Fibroblast of lung (primary cell): Measurements from ENCODE around the gene ARHGAP44. TPM values are rescaled to one million over a fixed set of nuclear protein-coding genes. Genes with fewer than 3 reads are reported as not detected.

Experiments
- DNase-seq, 2 donors: peaks; one replicate each; pipeline versions ENCODE4 v3.0.0 to v3.0.0-alpha.2; 2010; ENCODE audit warnings: low read depth in 2 of 2
- H2AFZ ChIP-seq: 2 replicates; pipeline ENCODE4 v1.5.1; 2012; ENCODE audit warnings: low read length, control low read depth, inconsistent platforms
- H3K27ac ChIP-seq: 2 replicates; pipeline ENCODE4 v1.5.1; 2011; ENCODE audit warnings: low read length, control low read depth; ENCODE audit not compliant: insufficient read depth
- H3K27me3 ChIP-seq: 2 replicates; pipeline ENCODE4 v1.5.1; 2011; ENCODE audit warnings: mild to moderate bottlenecking, low read length; ENCODE audit not compliant: control insufficient read depth, insufficient read depth
- H3K36me3 ChIP-seq: 2 replicates; pipeline ENCODE4 v1.5.1; 2011; ENCODE audit warnings: low read length; ENCODE audit not compliant: control insufficient read depth, insufficient read depth
- H3K4me1 ChIP-seq: 2 replicates; pipeline ENCODE4 v1.5.1; 2011; ENCODE audit warnings: low read length; ENCODE audit not compliant: control insufficient read depth, insufficient read depth; ENCODE audit errors: extremely low read depth
- H3K4me2 ChIP-seq: 2 replicates; pipeline ENCODE4 v1.5.1; 2011; ENCODE audit warnings: low read length, control low read depth; ENCODE audit not compliant: insufficient read depth; ENCODE audit errors: extremely low read depth
- H3K4me3 ChIP-seq, 4 experiments: fragments of 200-600 bp in 1 of 4; sonication (generic) in 1 of 4; replicated peaks in 1 of 4; 2 replicates each; pipeline ENCODE4 v1.5.1; 2011 to 2016; ENCODE audit warnings: low read length in 4 of 4, low read depth in 3 of 4, mild to moderate bottlenecking in 3 of 4, control low read depth in 2 of 4, inconsistent platforms in 1 of 4, mixed read lengths in 1 of 4; ENCODE audit not compliant: insufficient read depth in 1 of 4; ENCODE audit errors: control extremely low read depth in 1 of 4
- H3K79me2 ChIP-seq: 2 replicates; pipeline ENCODE4 v1.5.1; 2012; ENCODE audit warnings: mild to moderate bottlenecking, low read length, inconsistent platforms; ENCODE audit not compliant: control insufficient read depth, insufficient read depth
- H3K9ac ChIP-seq: 2 replicates; pipeline ENCODE4 v1.5.1; 2011; ENCODE audit warnings: mild to moderate bottlenecking, low read length, control low read depth; ENCODE audit not compliant: insufficient read depth
- H3K9me3 ChIP-seq: 2 replicates; pipeline ENCODE4 v1.5.1; 2012; ENCODE audit warnings: low read depth, low read length; ENCODE audit not compliant: control insufficient read depth, insufficient read depth
- H4K20me1 ChIP-seq: 2 replicates; pipeline ENCODE4 v1.5.1; 2011; ENCODE audit warnings: low read length; ENCODE audit not compliant: control insufficient read depth, insufficient read depth; ENCODE audit errors: extremely low read depth
- CTCF ChIP-seq, 2 donors: IDR thresholded peaks in 1 of 2; conservative IDR thresholded peaks in 1 of 2; 1 replicate in 1 of 2; 2 replicates in 1 of 2; pipeline ENCODE4 v1.5.1; 2011 to 2012; ENCODE audit warnings: low read length in 2 of 2, control low read depth in 1 of 2, inconsistent platforms in 1 of 2, low read depth in 1 of 2, mild to moderate bottlenecking in 1 of 2
- EZH2 ChIP-seq: IDR thresholded peaks from 2 replicates; pipeline ENCODE4 v1.5.1; 2012; ENCODE audit warnings: low read length, control low read depth, mild to moderate bottlenecking; ENCODE audit errors: missing control alignments
- polyA minus RNA-seq: library from RNA; depleted of rRNA, polyadenylated mRNA; stranded (reverse); fragments of >200 nt; gene quantifications from 2 replicates; pipeline ENCODE4 v1.2.3, GENCODE V29; 2011; ENCODE audit warnings: low replicate concordance
- polyA plus RNA-seq, 2 donors: library from polyadenylated mRNA; depleted of rRNA in 1 of 2; stranded (reverse) in 1 of 2; unstranded in 1 of 2; fragments of >200 nt; gene quantifications; 2 replicates each; pipeline ENCODE4 v1.2.1, GENCODE V29; 2011 to 2012; ENCODE audit warnings: missing spikeins in 1 of 2
- total RNA-seq: library from RNA; depleted of rRNA; stranded (reverse); fragments of >200 nt; gene quantifications from 2 replicates; pipeline ENCODE4 v1.2.1, GENCODE V29; 2014

The ARHGAP44 gene
- 1.5 and 1.7 TPM in 2 replicates for total RNA-seq
- 0.48 and 0.82 TPM in 2 replicates for polyA plus RNA-seq
- polyA plus RNA-seq (2012) = 0.33 and 1.0 TPM in 2 replicates
- 1.2 and 3.4 TPM in 2 replicates for polyA minus RNA-seq

- TF ChIP-seq EZH2 (no peak), CTCF (conservative IDR thresholded peaks at IDR 0.05 in 1 of 2, IDR thresholded peaks at IDR 0.05 in 1 of 2; ENCODE audit: low read depth in 1 of 2, low read length in 2 of 2) (no peak)
- Histone ChIP-seq H3K4me1 (no peaks in the 10 kb centered on the region), H3K9me3 (no peaks in the 10 kb centered on the region), H3K4me3 (peak within 1 kb of the TSS; percentile 12 to 57 (median 44)), H3K79me2 (no peaks in the 10 kb centered on the region), H3K27me3 (peaks cover 2% of the 10 kb centered on the region), H2AFZ (peak within 1 kb of the TSS; percentile 17), H3K9ac (no peak within 1 kb of the TSS), H3K4me2 (peak within 1 kb of the TSS; percentile 39), H3K27ac (no peak within 1 kb of the TSS), H3K36me3 (no peaks in the 10 kb centered on the region), H4K20me1 (no peaks in the 10 kb centered on the region)
- peak; percentile 63 to 65 for DNase-seq
Measured at GRCh38 chr17:12789481-12790248, at the start of gene ARHGAP44. ARHGAP44 (plus strand) TSS chr17:12789498; CDS start chr17:12789839, 341 bp downstream.

- no peaks in the 10 kb centered on the region for H4K20me1 ChIP-seq
- H3K9me3 ChIP-seq = no peaks in the 10 kb centered on the region
- no peak overlapping the region for H3K4me2 ChIP-seq
- H3K79me2 ChIP-seq = no peaks in the 10 kb centered on the region
- no peak overlapping the region for H3K4me3 ChIP-seq
- no peak overlapping the region for H2AFZ ChIP-seq
- no peak overlapping the region for H3K9ac ChIP-seq
- no peaks in the 10 kb centered on the region for H3K36me3 ChIP-seq
- no peak for TF ChIP-seq EZH2
- TF ChIP-seq CTCF (conservative IDR thresholded peaks at IDR 0.05 in 1 of 2, IDR thresholded peaks at IDR 0.05 in 1 of 2; ENCODE audit: low read depth in 1 of 2, low read length in 2 of 2) = no peak
- H3K27ac ChIP-seq = no peak overlapping the region
- H3K27me3 ChIP-seq = no peaks in the 10 kb centered on the region
- no peak for DNase-seq
- H3K4me1 ChIP-seq = peaks cover 4% of the 10 kb centered on the region
Measured at GRCh38 chr17:12739500-12739899, 49.8 kb upstream of the ARHGAP44 start.

- no peaks in the 10 kb centered on the region for H3K36me3 ChIP-seq
- peaks cover 4% of the 10 kb centered on the region for H3K4me1 ChIP-seq
- no peak overlapping the region for H3K4me3 ChIP-seq
- no peak overlapping the region for H2AFZ ChIP-seq
- no peak for TF ChIP-seq EZH2
- TF ChIP-seq CTCF (conservative IDR thresholded peaks at IDR 0.05 in 1 of 2, IDR thresholded peaks at IDR 0.05 in 1 of 2; ENCODE audit: low read depth in 1 of 2, low read length in 2 of 2) = no peak
- no peak overlapping the region for H3K4me2 ChIP-seq
- H3K79me2 ChIP-seq = no peaks in the 10 kb centered on the region
- no peak overlapping the region for H3K9ac ChIP-seq
- no peaks in the 10 kb centered on the region for H4K20me1 ChIP-seq
- no peak overlapping the region for H3K27ac ChIP-seq
- H3K27me3 ChIP-seq = no peaks in the 10 kb centered on the region
- no peak for DNase-seq
- H3K9me3 ChIP-seq = no peaks in the 10 kb centered on the region
Measured at GRCh38 chr17:12743046-12743445, 46.3 kb upstream of the ARHGAP44 start.
